Activated T-helper 9 cell treated with anti-CD3 and anti-CD28 coated beads, Interleukin-2, amount 50 U/mL, for 16 hours (primary cell): Measurements from ENCODE around the gene C12orf75.
"Not testable (repeated sequence)": the region's sequence is repeated elsewhere in the genome, so short reads cannot be mapped to it uniquely, and the experiment has no call there.

Experiments used
- DNase-seq: peaks from one replicate; pipeline ENCODE4 v3.0.0-alpha.2; 2020; ENCODE audit warnings: low read depth

The C12orf75 gene

GRCh38 chr12:105310476-105311085 lies 19.9 kb upstream of the C12orf75 start:
- not testable (repeated sequence) for DNase-seq

- DNase-seq = not testable (repeated sequence)
These were observed 18.6 kb upstream of the C12orf75 start for GRCh38 chr12:105311936-105312335.

GRCh38 chr12:105313755-105314154 lies 16.7 kb upstream of the C12orf75 start:
- DNase-seq = not testable (repeated sequence)

- DNase-seq = no peak
These were observed 15.4 kb upstream of the C12orf75 start for GRCh38 chr12:105315130-105315529.

GRCh38 chr12:105315726-105316125 lies 14.8 kb upstream of the C12orf75 start:
- no peak for DNase-seq

- DNase-seq = no peak
These were observed 13.3 kb upstream of the C12orf75 start for GRCh38 chr12:105316931-105317852.

- DNase-seq = no peak
These were observed 12.4 kb upstream of the C12orf75 start for GRCh38 chr12:105317942-105318621.

GRCh38 chr12:105318651-105319483 lies 11.6 kb upstream of the C12orf75 start:
- no peak for DNase-seq

GRCh38 chr12:105319691-105320209 lies 10.7 kb upstream of the C12orf75 start:
- DNase-seq = no peak

- DNase-seq = no peak
These were observed 9.4 kb upstream of the C12orf75 start for GRCh38 chr12:105321125-105321524.

- DNase-seq = no peak
These were observed 8.4 kb upstream of the C12orf75 start for GRCh38 chr12:105322070-105322469.

GRCh38 chr12:105324704-105325103 lies 5.8 kb upstream of the C12orf75 start:
- DNase-seq = no peak

- DNase-seq = no peak
These were observed 5.4 kb upstream of the C12orf75 start for GRCh38 chr12:105325117-105325516.

- no peak for DNase-seq
These were observed 587 bp upstream of the C12orf75 start for GRCh38 chr12:105329926-105330282.

GRCh38 chr12:105330931-105331804 lies 677 bp downstream of the C12orf75 start:
- DNase-seq = peak; percentile 23

GRCh38 chr12:105331805-105332251 lies 1.3 kb downstream of the C12orf75 start:
- DNase-seq = no peak

GRCh38 chr12:105332286-105332685 lies 1.8 kb downstream of the C12orf75 start:
- not testable (repeated sequence) for DNase-seq

- DNase-seq = no peak
These were observed 2.4 kb downstream of the C12orf75 start for GRCh38 chr12:105332925-105333324.

GRCh38 chr12:105334001-105334400 lies 3.5 kb downstream of the C12orf75 start:
- no peak for DNase-seq

- no peak for DNase-seq
These were observed 4.1 kb downstream of the C12orf75 start for GRCh38 chr12:105334582-105334981.

- no peak for DNase-seq
These were observed 5.4 kb downstream of the C12orf75 start for GRCh38 chr12:105335856-105336255.
